Stimulated activated naive CD8-positive, alpha-beta T cell treated with anti-CD3 and anti-CD28 coated beads, Interleukin-15, Interleukin-2, amounts not matched to agents 100 U/mL and 50 U/mL, for 24 hours (primary cell): Measurements from ENCODE around the gene CDH16.
"Not testable (repeated sequence)": the region's sequence is repeated elsewhere in the genome, so short reads cannot be mapped to it uniquely, and the experiment has no call there.

Experiments used
- ATAC-seq: fragments of 150-1000 bp; cut with Tn5 transposase; one replicate; pipeline ENCODE4 v1.10.0; 2021
- DNase-seq: peaks from one replicate; pipeline ENCODE4 v3.0.0; 2021

CDH16 gene

DNA sequence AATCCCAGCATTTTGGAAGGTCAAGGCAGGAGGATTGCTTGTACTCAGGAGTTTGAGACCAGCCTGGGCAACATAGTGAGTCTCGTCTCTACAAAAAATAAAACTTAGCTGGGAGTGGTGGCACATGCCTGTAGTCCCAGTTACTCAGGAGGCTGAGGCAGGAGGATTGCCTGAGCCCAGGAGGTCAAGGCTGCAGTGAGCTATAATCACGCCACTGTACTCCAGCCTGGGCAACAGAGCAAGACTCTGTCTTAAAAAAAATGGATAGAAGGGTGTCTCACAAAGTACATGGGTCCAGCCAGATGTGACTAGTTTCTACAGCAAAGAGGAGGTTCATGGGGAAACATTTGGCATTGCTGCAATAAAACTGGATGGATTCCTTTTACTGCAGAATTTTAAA, 47.3 kb downstream of the CDH16 start:
- not testable (repeated sequence) for DNase-seq, ATAC-seq

DNA sequence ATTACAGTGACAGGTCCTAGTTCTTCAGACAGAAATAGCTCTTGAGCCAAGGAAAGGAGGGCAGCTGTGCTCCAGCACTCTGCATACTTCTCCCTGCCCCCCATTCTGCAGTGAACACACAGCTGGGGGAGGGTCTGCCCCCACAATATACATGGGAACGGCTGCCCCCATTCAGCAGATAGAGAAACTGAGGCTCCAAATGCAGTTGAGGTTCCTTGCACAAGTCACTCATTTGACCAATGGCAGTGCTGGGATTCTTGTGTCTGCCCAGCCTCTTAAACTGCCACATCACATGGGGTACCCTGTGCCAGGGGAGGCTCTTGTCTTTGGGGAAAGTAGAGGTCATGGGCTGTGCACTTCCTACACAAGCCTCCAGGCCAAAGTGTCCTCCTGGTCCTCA, 49.3 kb downstream of the CDH16 start:
- ATAC-seq (no peak), DNase-seq (no peak)

DNA sequence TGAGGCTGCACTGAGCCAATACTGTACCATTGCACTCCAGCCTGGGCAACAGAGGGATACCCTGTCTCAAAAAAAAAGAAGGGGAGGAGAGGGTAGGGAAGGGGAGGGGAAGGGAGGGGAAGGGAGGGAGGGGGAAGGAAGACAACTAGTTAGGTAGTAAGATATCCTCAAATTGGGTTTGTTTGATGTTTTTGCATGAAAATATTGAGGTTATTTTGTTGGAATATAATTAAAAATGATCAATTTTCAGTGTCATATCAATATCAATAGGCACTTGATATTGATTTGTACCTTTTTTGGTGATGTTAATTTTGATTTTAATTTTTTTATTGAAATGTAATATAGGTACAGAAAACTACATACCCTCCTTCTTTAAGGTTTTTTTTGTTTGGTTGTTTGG, 55.0 kb downstream of the CDH16 start:
- ATAC-seq (no peak), DNase-seq (no peak)

DNA sequence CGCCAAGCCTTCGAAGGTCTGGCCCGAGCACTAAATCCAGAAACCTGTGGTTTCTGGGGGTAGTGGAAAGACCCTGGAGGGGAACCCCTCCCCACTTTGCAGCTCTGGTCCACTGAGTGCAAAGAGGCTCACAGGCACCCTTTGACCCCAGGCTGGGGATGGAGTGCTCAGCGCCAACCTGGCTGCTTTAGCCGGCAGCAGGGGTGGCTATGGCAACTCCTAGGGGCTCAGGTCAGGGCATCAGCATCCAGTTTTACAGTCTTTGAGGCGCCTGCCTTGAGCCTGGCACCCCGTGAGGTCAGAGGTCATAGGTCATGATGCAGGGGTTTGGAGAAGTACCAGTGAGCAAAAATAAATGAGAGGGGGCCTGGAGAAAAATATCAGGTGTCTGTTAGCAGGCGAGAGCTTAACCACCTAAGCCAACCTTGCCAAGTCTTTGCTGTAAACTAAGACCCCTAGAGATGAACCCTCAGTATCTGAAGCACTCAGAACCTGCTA, 56.6 kb downstream of the CDH16 start:
- no peak for DNase-seq
- ATAC-seq: no peak

DNA sequence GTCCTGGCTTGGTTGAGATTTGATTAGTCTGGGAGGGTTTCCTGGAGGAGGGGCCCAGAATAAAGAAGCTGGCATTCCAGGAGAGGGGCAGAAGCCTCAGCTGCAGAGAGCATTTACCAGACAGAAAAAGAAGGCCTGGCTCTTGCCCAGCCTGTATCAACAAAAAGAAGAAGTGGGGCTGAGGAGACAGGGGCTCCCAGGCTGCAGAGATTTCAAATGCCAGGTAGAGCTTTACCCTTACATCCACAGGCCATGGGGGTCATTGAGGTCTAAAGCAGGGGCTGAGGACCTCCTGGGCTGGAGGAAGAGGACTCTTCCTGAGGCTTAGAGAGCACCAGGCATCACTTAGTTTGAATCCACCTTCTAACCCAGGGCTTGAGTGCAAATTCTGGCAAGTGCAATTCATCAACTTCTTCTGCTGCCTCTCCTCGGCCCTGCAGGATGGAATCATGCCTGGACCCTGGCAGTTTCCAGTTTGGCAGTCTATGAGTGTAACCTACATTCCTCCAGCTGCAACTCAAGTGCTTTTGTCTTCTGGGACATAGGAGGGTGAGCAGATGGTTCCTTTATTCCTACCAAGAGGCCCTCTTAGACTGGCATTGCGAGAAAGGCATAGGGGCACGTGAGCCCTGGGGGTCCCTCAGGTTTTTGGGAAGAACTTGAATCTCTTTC, 59.2 kb downstream of the CDH16 start:
- DNase-seq (no peak), ATAC-seq (no peak)

DNA sequence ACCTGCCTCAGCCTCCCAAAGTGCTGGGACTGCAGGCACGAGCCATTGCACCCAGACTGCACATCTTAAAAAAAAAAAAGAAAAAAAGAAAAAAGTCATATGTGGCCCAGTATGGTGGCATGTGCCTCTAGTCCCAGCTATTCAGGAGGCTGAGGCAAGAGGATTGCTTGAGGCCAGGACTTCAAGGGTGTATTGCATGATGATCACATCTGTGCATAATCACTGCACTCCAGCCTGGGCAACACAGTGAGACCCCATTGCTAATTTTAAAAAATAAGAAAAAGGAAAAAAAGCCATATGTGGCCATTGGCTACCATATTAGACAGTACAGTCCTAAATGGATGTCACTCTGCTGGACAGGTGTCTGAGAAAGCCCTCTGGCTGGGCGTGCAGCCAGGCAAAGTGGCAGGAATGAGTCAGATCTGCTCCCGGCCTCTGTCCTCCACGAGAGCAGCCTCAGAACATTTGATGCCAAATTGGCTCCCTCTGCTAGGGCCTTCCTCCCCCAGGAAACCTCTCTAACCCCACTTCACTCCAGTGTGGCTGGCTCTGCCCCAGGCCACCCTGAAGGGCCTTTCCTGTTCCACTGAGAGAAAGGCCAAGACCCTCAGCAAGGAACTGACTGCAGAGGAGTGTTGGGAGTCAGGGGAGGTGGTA, 59.8 kb downstream of the CDH16 start:
- ATAC-seq (no peak), DNase-seq (no peak)
